CD14-positive monocyte (primary cell): Measurements from ENCODE around the gene SLC12A7. TPM values are rescaled to one million over a fixed set of nuclear protein-coding genes. Genes with fewer than 3 reads are reported as not detected.
"Not testable (repeated sequence)": the region's sequence is repeated elsewhere in the genome, so short reads cannot be mapped to it uniquely, and the experiment has no call there.

Experiments used
- DNase-seq, 3 donors: peaks; one replicate each; pipeline ENCODE4 v3.0.0-alpha.2; 2011 to 2022
- H2AFZ ChIP-seq: 2 replicates; pipeline ENCODE4 v1.6.0; 2012; ENCODE audit warnings: mild to moderate bottlenecking, low read depth, low read length, inconsistent platforms; ENCODE audit not compliant: insufficient read depth, poor library complexity, severe bottlenecking
- H3K27ac ChIP-seq, 2 donors: 1 replicate in 1 of 2; 2 replicates in 1 of 2; pipeline ENCODE4 v1.5.1; 2012 to 2013; ENCODE audit warnings: low read length in 2 of 2, control low read depth in 1 of 2, inconsistent platforms in 1 of 2, low read depth in 1 of 2, mild to moderate bottlenecking in 1 of 2
- H3K27me3 ChIP-seq, 2 donors: one replicate each; pipeline versions ENCODE4 v1.6.0 to v1.6.1; 2011 to 2013; ENCODE audit warnings: low read length in 2 of 2; ENCODE audit not compliant: control insufficient read depth in 2 of 2, insufficient read depth in 2 of 2
- H3K36me3 ChIP-seq, 2 donors: replicated peaks in 1 of 2; 1 replicate in 1 of 2; 2 replicates in 1 of 2; pipeline versions ENCODE4 v1.5.1 to v1.6.1; 2012 to 2013; ENCODE audit warnings: low read length in 2 of 2, control low read depth in 1 of 2, inconsistent platforms in 1 of 2, mild to moderate bottlenecking in 1 of 2; ENCODE audit not compliant: insufficient read depth in 2 of 2, control insufficient read depth in 1 of 2
- H3K4me1 ChIP-seq, 2 donors: 1 replicate in 1 of 2; 2 replicates in 1 of 2; pipeline versions ENCODE4 v1.5.1 to v1.6.1; 2012 to 2013; ENCODE audit warnings: low read length in 2 of 2, control low read depth in 1 of 2, inconsistent platforms in 1 of 2, mild to moderate bottlenecking in 1 of 2, moderate library complexity in 1 of 2; ENCODE audit not compliant: insufficient read depth in 2 of 2, control insufficient read depth in 1 of 2
- H3K4me2 ChIP-seq: replicated peaks from 2 replicates; pipeline ENCODE3; 2012; ENCODE audit warnings: low read length, moderate library complexity, mild to moderate bottlenecking; ENCODE audit not compliant: poor library complexity, severe bottlenecking; ENCODE audit errors: extremely low read depth
- H3K4me3 ChIP-seq, 3 experiments: fragments of 200-600 bp in 1 of 3; sonication (generic) in 1 of 3; replicated peaks in 1 of 3; 1 replicate in 2 of 3; 2 replicates in 1 of 3; pipeline ENCODE4 v1.5.1; 2011 to 2013; ENCODE audit warnings: low read length in 3 of 3, mild to moderate bottlenecking in 3 of 3, control low read depth in 2 of 3, low read depth in 2 of 3, inconsistent platforms in 1 of 3, moderate library complexity in 1 of 3
- H3K79me2 ChIP-seq: 2 replicates; pipeline ENCODE4 v1.6.0; 2012; ENCODE audit warnings: mild to moderate bottlenecking, control low read depth, inconsistent platforms, low read length, moderate library complexity; ENCODE audit not compliant: insufficient read depth
- H3K9ac ChIP-seq: 2 replicates; pipeline ENCODE4 v1.6.0; 2017; ENCODE audit warnings: low read length, mild to moderate bottlenecking; ENCODE audit not compliant: insufficient read depth, poor library complexity, severe bottlenecking
- H3K9me3 ChIP-seq, 2 donors: replicated peaks in 1 of 2; 1 replicate in 1 of 2; 2 replicates in 1 of 2; pipeline versions ENCODE4 v1.5.1 to v1.6.1; 2012 to 2013; ENCODE audit warnings: low read length in 2 of 2, control low read depth in 1 of 2; ENCODE audit not compliant: control insufficient read depth in 1 of 2, insufficient read depth in 1 of 2
- H4K20me1 ChIP-seq: 2 replicates; pipeline ENCODE4 v1.6.0; 2012; ENCODE audit warnings: mild to moderate bottlenecking, low read length, control low read depth, moderate library complexity; ENCODE audit not compliant: insufficient read depth
- H3K27ac Mint-ChIP-seq, 7 donors: one replicate each; pipeline ENCODE4 v1.8.0; 2020; ENCODE audit warnings: mild to moderate bottlenecking in 7 of 7, mixed read lengths in 7 of 7, moderate library complexity in 6 of 7, inconsistent platforms in 2 of 7
- H3K27me3 Mint-ChIP-seq, 3 donors: one replicate each; pipeline ENCODE4 v1.8.0; 2021 to 2022; ENCODE audit warnings: low read depth in 3 of 3, mild to moderate bottlenecking in 3 of 3, mixed read lengths in 3 of 3, moderate library complexity in 3 of 3, inconsistent platforms in 1 of 3
- H3K36me3 Mint-ChIP-seq, 2 donors: one replicate each; pipeline ENCODE4 v1.8.0; 2020; ENCODE audit warnings: mixed read lengths in 2 of 2, inconsistent platforms in 1 of 2, mild to moderate bottlenecking in 1 of 2
- H3K4me1 Mint-ChIP-seq: one replicate; pipeline ENCODE4 v1.8.0; 2020; ENCODE audit warnings: mild to moderate bottlenecking, mixed read lengths
- H3K4me3 Mint-ChIP-seq, 2 donors: one replicate each; pipeline ENCODE4 v1.8.0; 2020; ENCODE audit warnings: mild to moderate bottlenecking in 2 of 2, mixed read lengths in 2 of 2, moderate library complexity in 1 of 2
- H3K9me3 Mint-ChIP-seq, 7 donors: one replicate each; pipeline ENCODE4 v1.8.0; 2020 to 2022; ENCODE audit warnings: mixed read lengths in 7 of 7, mild to moderate bottlenecking in 6 of 7, moderate library complexity in 6 of 7, inconsistent platforms in 2 of 7
- WGBS: methylation state at CpG from one replicate; pipeline ENCODE4 v1.1.5; 2013; ENCODE audit warnings: missing lambda C conversion rate; ENCODE audit not compliant: insufficient coverage; 5-methylcytosine and 5-hydroxymethylcytosine counted together
- intact Hi-C, 2 donors: fragments of 100-400 bp; cut with micrococcal nuclease; formaldehyde crosslinking; loops; one replicate each; pipeline versions ENCODE4 v1.15.0 to v1.15.1; 2023
- polyA plus RNA-seq, 3 donors: library from polyadenylated mRNA; depleted of rRNA in 1 of 3; unstranded in 2 of 3; stranded (reverse) in 1 of 3; fragments of 300-500 nt in 2 of 3; fragments of >200 nt in 1 of 3; fragmentation: Illumina TruSeq in 2 of 3; gene quantifications; 1 replicate in 2 of 3; 2 replicates in 1 of 3; pipeline ENCODE4 v1.2.3, GENCODE V29; 2012 to 2021
- TF ChIP-seq, protein P1 (sequence below): fragments of 200-600 bp; IDR thresholded peaks from one replicate; pipeline ENCODE4 v1.8.0; 2022; ENCODE audit warnings: antibody characterized with exemption, mild to moderate bottlenecking

Gene SLC12A7
- polyA plus RNA-seq, 3 donors = 8.2 to 31.2 (median 12.5) TPM

DNA sequence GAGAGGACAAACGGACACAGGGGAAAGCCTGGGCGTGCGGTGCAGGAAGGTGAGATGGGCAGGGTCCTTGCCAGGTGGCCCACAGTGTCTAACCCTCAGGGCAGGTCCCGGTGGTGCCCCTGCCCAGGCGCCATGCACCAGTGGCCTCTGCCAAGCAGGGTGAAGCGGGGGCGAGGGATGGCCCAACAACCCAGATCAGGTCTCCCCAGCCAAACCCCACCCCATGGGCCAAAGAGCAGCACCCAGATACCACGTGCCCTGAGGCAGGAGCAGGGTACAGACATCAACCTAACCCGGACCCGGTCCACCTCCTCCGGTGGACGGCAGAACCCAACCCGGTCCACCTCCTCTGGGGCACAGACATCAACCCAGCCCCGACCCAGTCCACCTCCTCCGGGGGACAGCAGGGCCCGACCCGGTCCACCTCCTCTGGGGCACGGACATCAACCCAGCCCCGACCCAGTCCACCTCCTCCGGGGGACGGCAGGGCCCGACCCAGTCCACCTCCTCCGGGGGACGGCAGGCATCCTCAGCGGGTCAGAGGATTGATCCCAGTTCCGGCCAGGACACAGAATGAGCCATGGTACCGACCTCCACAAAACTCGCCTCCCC is 12.8 kb downstream of the SLC12A7 start:
- Histone ChIP-seq H3K4me3 (no peak overlapping the region), H3K27ac (no peak overlapping the region), H3K36me3 (peaks cover 0 to 8% of the 10 kb centered on the region in 2 donors), H3K79me2 (peaks cover 10% of the 10 kb centered on the region), H3K9ac (no peak overlapping the region), H3K27me3 (no peaks in the 10 kb centered on the region), H3K9me3 (no peaks in the 10 kb centered on the region), H3K4me2 (no peak overlapping the region), H4K20me1 (peaks cover 95% of the 10 kb centered on the region), H2AFZ (no peak overlapping the region), H3K4me1 (peaks cover 8 to 9% of the 10 kb centered on the region in 2 donors)
- Mint-ChIP-seq H3K36me3 (peaks cover 18 to 20% of the 10 kb centered on the region in 2 donors), H3K27ac (no peak overlapping the region), H3K4me3 (no peak overlapping the region), H3K9me3 (no peaks in the 10 kb centered on the region), H3K4me1 (peaks cover 27% of the 10 kb centered on the region), H3K27me3 (peaks cover 0 to 5% (median 5%) of the 10 kb centered on the region in 3 donors)
- no peak for DNase-seq
- WGBS = 96% methylated on average over 19 of the region's 28 CpGs
- TF ChIP-seq, protein P1, sequence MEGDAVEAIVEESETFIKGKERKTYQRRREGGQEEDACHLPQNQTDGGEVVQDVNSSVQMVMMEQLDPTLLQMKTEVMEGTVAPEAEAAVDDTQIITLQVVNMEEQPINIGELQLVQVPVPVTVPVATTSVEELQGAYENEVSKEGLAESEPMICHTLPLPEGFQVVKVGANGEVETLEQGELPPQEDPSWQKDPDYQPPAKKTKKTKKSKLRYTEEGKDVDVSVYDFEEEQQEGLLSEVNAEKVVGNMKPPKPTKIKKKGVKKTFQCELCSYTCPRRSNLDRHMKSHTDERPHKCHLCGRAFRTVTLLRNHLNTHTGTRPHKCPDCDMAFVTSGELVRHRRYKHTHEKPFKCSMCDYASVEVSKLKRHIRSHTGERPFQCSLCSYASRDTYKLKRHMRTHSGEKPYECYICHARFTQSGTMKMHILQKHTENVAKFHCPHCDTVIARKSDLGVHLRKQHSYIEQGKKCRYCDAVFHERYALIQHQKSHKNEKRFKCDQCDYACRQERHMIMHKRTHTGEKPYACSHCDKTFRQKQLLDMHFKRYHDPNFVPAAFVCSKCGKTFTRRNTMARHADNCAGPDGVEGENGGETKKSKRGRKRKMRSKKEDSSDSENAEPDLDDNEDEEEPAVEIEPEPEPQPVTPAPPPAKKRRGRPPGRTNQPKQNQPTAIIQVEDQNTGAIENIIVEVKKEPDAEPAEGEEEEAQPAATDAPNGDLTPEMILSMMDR = no peak
- intact Hi-C loops = no loop called here

GRCh38 chr5:1097988-1098385 is 13.9 kb downstream of the SLC12A7 start:
- H3K27me3 ChIP-seq, H3K9me3 Mint-ChIP-seq, H3K4me3 ChIP-seq, intact Hi-C loops, H2AFZ ChIP-seq, H3K4me2 ChIP-seq, H3K4me3 Mint-ChIP-seq, H3K79me2 ChIP-seq, H3K9me3 ChIP-seq, H3K27me3 Mint-ChIP-seq, H3K27ac Mint-ChIP-seq, H3K27ac ChIP-seq, H3K4me1 ChIP-seq, DNase-seq, H3K9ac ChIP-seq: not testable (repeated sequence)
- 74% methylated on average over 6 of the region's 7 CpGs for WGBS
- Histone ChIP-seq H3K36me3 (peaks cover 8 to 18% of the 10 kb centered on the region in 2 donors), H4K20me1 (peaks cover 94% of the 10 kb centered on the region)
- H3K36me3 Mint-ChIP-seq = peaks cover 18 to 20% of the 10 kb centered on the region in 2 donors
- H3K4me1 Mint-ChIP-seq = peaks cover 17% of the 10 kb centered on the region
